Posterior cingulate gyrus (tissue), 11 donors: Measurements from ENCODE around the gene CEP250.
"Not testable (repeated sequence)": the region's sequence is repeated elsewhere in the genome, so short reads cannot be mapped to it uniquely, and the experiment has no call there.

Experiments used
- DNase-seq, 10 donors: peaks; one replicate each; pipeline versions ENCODE4 v3.0.0 to v3.0.0-alpha.2; 2020 to 2021; ENCODE audit warnings: mixed read lengths in 3 of 10
- intact Hi-C: fragments of 100-400 bp; cut with DNase I; formaldehyde crosslinking; loops from one replicate; pipeline ENCODE4 v1.15.1; 2023

Gene CEP250

DNA sequence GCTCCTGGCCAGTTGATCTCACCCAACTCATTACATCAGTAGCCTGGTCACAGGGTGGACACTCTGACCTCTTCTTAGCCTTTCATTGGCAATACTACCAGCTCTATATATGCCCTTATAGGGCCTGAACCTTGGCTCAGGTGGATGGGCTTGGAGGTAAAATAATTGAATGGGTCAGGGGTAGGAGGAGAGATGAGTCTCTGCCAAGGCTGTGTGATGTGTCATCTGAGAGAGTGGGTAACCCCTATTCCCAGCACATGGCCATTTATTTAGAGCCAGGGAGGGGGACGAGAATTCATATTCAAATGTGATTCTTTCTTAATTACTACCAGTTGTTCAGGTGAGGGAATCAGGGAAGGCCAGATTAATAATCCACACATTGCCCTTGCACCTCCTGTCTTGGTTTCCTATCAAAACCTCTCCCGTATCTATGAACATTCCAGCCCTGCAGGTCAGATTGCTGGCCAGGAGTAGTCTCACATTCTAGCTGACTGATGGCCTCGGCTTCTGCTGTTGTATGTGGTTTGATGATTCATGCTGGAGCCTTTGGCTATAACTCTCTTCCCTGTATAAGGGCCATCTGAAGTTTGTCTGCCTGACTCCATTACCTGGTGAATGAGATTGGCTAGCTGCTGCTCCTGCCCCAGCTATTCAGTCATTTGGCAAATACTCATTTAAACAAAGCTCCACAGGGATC lies 60.7 kb downstream of the CEP250 start:
- intact Hi-C loops = no loop called here
- DNase-seq = peak in 1 of 10 donors; percentile 9

DNA sequence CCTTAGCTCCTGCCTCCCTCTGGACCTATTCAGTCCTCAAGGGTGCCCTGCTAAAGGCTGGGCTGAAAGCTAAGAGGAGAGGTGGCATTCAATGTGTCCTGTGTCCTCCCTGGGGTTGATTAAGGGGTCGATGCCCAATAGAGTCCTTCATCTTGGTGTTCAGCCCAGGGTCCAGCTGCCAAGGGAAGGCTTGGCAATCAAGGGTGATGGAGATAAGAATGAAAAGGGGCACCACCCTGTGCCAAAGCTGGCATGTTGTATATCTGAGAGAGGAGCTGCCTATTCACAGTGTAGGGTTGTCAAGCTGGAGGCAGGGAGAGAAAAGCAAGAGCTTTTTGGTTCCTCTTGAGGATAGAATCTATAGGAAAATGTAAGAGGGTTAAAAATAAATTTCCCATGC lies 61.7 kb downstream of the CEP250 start:
- no peak for DNase-seq
- intact Hi-C loops = no loop called here

DNA sequence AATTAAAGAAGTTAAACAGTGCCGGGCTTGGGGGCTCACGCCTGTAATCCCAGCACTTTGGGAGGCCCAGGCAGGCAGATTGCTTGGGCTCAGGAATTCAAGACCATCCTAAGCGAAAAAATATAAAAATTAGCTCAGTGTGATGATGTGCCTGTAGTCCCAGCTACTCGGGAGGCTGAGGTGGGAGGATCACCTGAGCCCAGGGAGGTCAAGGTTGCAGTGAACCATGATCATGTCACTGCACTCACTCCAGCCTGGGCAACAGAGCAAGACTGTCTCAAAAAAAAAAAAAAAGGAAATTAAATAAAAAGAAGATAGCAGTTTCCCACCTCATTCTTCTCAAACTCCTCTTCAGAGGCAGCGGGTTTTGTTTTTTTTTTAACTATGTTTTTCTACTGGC lies 62.4 kb downstream of the CEP250 start:
- DNase-seq = peak in 1 of 10 donors; percentile 20
- intact Hi-C loops = not testable (repeated sequence)

DNA sequence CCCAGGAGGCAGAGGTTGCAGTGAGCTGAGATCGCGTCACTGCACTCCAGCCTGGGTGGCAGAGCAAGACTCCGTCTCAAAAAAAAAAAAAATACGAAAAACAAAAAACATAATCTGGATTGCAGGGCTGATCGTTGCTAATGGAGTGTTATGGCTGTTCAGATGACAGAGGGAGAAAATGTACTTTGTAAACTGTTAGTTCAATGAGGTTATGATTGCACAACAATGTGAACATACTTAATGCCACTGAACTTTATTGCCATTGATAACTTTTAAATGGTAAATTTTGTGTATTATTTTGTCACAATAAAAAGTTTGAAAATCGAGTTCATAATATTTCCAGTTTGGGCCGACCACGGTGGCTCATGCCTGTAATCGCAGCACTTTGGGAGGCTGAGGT lies 63.6 kb downstream of the CEP250 start:
- DNase-seq = peak in 2 of 10 donors; percentile 17 to 22
- intact Hi-C loops = no loop called here

DNA sequence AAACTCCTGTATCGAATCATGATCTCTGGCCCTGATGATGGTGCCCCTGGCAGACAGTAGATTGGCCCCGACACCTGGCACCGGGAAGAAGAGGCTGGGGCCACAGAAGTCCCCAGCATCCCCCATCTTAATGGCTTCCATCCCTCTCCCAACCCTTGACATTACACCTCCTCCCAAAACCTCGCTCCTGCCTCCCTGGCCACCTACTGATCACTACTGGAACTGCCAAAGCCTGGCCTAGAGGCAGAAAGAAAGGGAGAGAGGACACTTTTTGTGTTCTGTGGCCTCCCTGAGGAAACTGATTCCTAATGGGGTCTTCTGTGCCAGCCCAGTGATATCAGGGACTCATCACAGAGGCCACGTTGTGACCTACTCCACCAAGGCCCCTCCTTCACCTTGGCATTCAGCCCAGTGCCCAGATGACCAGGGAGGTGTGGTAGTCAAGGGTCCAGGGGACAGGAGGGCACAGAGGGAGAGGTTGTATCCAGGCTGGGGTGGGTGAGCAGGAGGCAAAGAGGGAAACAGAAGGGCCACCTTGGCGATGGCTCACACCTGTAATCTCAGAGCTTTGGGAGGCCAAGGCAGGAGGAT lies 68.0 kb downstream of the CEP250 start:
- intact Hi-C loops = no loop called here
- DNase-seq = peak in 2 of 10 donors; percentile 17 to 48

DNA sequence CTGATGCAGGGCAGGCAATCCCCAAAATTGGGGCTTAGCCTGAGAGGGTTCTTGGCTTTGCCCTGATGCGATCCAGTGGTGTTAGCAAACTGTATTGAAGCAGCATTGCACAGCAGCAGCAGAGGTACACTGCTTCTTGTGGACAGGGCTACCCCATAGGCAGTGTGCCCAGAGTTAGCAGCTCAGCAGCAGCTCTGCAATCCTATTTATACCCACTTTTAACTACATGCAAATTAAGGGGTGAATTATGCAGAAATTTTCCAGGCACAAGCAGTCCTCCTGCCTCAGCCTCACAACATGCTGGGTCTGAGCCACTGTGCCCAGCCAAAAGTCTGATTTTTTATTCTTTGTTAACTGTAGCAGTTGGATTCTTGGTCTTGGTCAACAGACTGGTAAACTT lies 70.2 kb downstream of the CEP250 start:
- intact Hi-C loops = no loop called here
- peak in 5 of 10 donors; percentile 18 to 82 (median 28) for DNase-seq

DNA sequence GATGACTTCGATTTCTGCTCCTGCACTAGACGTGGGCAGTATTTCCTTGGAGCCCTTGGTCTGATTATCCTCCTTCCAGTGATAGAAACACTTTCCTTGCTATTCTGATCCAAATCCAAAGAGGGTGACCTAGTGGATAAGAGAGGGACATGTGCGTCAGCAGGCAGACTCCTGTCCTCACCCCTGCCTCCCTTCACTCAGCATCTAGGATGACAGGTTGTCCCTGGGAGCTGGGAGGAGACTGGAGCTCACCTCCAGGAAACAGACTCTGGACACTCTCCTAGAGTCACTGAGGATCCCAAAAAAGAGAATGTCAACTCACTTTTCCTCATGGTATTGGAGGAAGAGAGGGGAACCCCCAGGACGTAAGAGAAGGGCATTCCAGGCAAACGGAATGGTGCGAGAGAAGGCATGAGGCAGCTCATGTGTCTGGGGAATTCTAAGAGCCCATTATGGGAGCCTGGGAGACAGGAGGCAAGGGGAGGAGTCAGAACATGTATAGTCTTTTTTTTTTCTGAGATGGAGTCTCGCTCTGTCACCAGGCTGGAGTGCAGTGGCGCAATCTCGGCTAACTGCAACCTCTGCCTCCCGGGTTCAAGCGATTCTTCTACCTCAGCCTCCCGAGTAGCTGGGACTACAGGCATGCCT lies 71.8 kb downstream of the CEP250 start:
- intact Hi-C loops = no loop called here
- peak in 2 of 10 donors; percentile 5 to 28 for DNase-seq

DNA sequence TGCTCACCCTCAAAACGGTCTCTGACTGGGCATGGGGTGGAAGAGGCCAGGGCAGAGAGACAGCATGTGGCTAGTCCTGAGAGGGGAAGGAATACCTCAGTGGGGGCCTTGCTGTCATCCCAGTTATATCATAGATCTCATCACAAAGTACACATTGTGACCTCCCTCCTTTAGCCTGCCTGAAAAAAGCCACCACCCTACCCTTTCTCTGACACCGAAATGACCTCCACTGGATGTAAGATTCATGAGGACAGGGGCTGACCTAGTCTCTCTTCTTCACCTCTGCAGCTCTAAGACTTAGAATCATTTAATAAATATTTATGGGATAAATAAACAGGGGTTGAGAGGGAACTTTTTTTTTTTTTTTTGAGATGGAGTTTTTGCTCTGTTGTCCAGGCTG lies 74.2 kb downstream of the CEP250 start, which contains the start of gene C20orf173:
Gene C20orf173 (minus strand): TSS at position 101 of the 400 bp plus-strand sequence. CDS start 279 bp downstream, outside the sequence.
- intact Hi-C loops = no loop called here
- no peak for DNase-seq

DNA sequence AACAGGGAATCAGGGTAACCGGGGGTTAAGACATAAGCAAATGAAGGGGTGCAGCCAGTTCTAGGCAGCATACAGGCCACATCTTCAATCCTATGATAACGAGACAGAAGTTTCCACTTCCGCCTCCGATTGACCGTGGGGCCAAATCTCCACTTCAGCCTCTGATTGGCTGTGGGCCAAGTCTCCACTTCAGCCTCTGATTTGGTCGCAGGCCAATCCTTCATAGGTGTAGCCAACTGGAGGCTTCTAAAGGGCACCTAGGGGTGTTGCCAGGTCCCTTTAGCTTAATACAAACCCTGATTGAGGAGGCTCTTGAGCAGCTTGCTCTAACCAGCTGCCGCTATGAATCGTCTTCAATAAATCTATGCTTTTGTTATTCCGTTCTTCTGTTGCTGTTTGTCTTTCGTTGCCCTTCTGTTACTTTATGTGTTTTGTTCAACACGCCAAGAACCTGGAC lies 84.4 kb downstream of the CEP250 start:
- intact Hi-C loops = loop anchor here (5.0 kb wide), 1 partner anchor 123 kb away; the partner anchor contains the start of genes CPNE1 and RBM12

DNA sequence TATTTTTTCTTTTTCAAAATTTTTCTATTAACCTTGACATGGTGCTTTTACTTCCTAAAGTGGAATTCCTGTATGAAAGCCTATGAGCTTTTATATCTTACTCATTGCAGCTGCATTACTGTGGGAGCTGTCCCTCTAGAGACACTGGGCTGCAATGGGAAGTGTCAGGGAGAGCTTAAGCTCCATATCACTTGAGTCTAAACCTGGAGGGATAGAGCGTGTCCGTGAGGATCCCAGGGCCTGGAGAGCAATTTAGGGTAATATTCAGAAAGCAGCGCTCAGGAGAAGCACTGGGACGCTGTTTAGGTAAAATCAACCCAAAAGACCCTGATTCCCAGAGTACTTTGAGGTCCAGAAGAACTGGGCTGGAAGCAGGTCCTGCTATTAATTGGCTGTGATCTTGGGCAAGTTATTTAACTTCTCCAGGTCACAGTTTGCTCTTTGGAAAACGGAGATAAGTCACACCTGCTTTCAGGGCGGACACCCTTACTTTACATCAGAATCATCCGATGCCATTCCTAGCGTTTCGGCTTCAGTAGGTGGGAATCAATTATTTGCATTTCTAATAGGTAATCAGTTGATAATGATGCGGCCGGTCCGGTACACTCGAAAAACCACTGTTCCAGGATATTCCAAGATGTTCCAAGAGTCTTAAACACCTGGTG lies 85.9 kb downstream of the CEP250 start:
- DNase-seq = no peak
- intact Hi-C loops = loop anchor here (5.0 kb wide), 1 partner anchor 121 kb away; the partner anchor contains the start of genes CPNE1 and RBM12

More for the DNA sequence above, 84.4 kb downstream of the CEP250 start:
- DNase-seq = peak in 1 of 10 donors; percentile 48

DNA sequence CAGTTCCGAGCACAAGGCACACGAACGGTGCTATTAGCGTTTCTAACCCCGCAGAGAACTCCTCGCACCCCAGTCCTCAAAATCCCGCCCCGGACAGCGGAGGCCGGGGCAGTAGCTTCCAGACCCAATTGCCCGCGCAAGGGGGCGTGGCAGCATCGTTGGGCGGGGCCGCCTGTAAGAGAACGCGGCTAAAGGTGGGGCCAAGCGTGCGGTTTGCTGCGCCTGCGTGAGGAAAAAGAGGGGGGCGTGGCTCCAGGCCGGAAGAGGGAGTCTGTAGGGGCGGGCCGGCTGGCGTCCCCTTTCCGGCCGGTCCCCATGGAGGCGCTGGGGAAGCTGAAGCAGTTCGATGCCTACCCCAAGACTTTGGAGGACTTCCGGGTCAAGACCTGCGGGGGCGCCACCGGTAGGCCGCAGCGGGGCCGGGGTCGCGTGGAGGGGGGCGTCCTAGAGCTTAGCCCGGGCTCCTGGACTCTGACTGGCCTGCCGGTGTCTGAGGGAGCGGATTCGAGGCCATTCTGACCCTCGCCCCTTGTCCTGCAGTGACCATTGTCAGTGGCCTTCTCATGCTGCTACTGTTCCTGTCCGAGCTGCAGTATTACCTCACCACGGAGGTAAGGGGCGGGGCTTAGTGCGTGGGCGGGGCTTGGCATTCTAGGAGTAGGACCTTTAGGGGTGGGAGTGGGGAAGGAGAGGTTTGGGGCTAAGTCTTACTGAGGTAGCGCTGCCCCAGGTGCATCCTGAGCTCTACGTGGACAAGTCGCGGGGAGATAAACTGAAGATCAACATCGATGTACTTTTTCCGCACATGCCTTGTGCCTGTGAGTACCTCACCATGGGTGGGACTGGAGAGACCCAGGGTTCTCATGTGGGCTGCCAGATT lies 86.6 kb downstream of the CEP250 start, which contains the start of gene ERGIC3:
Gene ERGIC3 (plus strand): TSS at position 296 of the 880 bp plus-strand sequence. CDS start 20 bp downstream, at position 316.
- DNase-seq = peak; percentile 90 to 99 (median 95)
- intact Hi-C loops = loop anchor here (5.0 kb wide), 1 partner anchor 120 kb away; the partner anchor contains the start of genes CPNE1 and RBM12

DNA sequence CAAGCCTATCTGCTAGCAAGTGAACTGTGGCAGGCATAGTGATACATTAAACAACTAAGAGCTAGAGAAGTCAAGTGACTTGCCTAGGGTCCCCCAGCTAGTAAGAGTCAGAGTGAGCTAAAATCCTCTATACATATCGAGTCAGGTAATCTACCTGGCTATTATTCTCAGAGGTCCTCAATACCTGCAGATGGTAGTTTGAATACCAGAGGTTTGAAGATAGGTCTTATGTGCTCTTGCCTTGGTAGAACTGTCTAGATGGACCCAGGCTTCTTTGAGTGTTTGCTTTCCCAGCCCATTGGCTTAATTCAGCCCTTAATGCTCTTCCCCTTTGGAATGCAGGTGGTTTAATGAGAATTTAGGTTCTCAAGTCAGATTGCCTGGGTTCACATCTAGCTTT lies 87.6 kb downstream of the CEP250 start:
- no peak for DNase-seq
- intact Hi-C loops = loop anchor here (5.0 kb wide), 1 partner anchor 119 kb away; the partner anchor contains the start of genes CPNE1 and RBM12

DNA sequence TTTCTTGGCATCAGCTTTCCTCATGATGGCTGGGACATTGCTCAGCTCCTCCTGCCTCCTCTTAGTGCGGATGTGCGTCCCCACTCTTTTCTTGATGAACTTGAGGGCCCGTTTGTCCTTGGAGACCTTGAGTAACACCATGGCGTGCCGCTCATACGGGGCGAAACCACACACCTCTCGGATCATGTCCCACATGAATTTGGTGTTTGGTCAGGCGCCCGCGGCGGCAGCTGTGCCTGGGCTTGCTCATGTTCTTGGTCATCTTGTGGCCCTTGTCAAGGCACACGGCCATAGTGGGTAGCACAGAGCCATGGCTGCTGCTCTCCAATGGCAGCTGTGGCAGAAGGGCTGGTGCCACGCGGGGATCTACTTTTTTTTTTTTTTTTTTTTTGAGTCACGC lies 89.0 kb downstream of the CEP250 start:
- peak in 1 of 10 donors; percentile 82 for DNase-seq
- intact Hi-C loops = loop anchor here (5.0 kb wide), 1 partner anchor 118 kb away; the partner anchor contains the start of genes CPNE1 and RBM12

DNA sequence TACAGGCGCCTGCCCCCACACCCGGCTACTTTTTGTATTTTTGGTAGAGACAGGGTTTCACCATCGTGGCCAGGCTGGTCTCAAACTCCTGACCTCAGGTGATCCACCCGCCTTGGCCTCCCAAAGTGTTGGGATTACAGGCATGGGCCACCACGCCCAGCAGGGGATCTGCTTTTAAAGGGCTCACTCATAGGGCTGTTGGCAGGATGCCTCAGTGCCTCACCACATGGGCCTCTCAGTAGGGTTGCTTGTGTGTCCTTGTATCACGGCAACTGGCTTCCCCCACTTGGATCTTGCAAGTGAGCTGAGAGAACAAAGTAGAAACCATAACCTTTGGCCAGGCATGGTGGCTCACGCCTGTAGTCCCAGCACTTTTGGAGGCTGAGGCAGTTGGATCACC lies 89.5 kb downstream of the CEP250 start:
- DNase-seq = peak in 1 of 10 donors; percentile 64
- intact Hi-C loops = loop anchor here (5.0 kb wide), 1 partner anchor 117 kb away; the partner anchor contains the start of genes CPNE1 and RBM12

DNA sequence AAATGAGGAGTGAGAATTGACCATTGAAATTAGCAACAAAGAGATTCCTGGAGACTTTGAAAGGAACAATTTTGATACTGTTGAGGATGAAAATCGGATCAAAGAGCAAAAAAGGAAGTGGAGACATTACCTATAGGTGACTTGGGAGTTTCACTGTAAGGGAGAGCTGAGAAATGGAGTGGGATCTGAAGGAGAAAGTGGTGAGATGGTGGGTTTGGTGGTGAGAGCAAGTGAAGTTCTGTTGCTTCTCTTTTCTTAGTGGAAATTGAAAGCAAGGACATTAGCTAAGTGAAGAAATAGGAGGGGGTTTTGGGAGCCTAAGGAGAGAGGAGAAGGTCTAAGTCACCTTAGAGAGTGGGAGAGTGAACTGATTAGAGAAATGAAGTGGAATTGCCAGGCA lies 90.7 kb downstream of the CEP250 start:
- intact Hi-C loops = no loop called here
- DNase-seq = no peak

DNA sequence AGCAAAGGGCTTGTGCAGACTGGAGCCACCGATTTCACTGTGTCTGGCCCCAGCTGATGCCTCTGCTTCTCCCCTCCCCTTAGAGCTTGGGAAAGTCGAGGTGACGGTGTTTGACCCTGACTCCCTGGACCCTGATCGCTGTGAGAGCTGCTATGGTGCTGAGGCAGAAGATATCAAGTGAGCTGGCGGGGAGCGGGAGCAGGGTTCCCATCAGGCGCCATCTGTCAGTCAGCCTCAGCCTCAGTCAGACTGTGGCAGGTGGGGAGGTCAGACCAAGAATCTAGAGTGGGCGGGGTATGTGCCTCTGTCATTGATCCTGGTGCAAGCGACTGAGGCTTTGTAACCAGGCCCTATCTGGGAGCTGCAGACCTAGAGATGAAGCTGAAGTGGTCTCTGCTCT lies 91.9 kb downstream of the CEP250 start:
- intact Hi-C loops = no loop called here
- no peak for DNase-seq

DNA sequence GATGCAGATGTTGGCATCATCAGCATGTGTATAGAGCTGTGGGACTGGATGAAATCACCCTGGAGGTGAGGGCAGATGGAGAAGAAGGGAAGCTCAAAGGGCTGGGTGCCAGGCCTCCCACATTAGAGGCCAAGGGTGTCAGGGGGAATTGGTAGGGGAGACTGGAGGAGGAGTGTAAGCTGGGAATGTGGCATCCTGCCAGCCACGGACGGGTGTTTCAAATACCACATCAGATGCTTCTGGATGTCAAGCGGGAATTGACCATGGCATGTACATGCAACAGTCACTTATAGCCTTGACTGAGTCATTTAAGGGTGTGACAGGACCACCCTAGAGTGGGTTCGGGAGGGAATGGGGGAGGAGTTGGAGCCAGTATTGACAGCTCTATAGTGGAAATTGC lies 96.1 kb downstream of the CEP250 start:
- no peak for DNase-seq

DNA sequence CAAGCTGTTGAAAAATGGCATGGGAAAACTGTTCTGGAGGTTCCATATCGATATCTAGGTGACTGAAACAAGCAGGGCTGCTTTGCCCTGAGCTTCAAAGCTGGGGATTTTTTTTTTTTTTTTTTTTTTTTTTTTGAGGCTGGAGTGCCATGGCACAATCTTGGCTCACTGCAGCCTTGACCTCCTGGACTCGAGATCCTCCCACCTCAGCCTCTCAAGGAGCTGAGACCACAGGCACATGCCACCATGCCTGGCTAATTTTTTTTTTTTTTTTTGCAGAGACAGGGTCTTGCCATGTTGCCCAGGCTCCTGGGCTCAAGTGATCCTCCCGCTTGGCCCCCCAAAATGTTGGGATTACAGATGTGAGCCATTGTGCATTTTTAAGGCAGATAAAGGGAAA lies 97.5 kb downstream of the CEP250 start:
- DNase-seq = no peak
- intact Hi-C loops = no loop called here

More for the DNA sequence above, 96.1 kb downstream of the CEP250 start:
- intact Hi-C loops = no loop called here

DNA sequence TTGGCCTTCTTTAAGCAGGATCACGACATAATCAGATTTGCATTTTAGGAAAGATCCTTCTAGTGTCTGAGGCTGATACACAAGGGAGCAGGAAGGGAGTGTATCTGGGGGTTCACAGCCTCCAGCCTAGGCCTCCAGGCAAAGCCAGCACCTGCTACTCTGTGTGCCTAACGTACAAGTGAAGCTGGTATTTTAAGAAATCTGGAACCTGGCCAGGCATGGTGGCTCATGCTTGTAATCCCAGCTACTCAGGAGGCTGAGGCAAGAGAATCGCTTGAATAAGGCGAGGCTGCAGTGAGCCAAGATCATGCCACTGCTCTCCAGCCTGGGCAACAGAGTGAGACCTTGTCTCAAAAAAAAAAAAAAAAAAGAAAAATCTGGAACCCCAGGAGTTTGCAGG lies 100.1 kb downstream of the CEP250 start:
- DNase-seq, intact Hi-C loops: not testable (repeated sequence)
